NCI-H1105 (cell line): Measurements from ENCODE around the gene LFNG.

ENCODE experiments used
- DNase-seq: peaks from one replicate; lab custom pipeline; 2025; lab: John Stamatoyannopoulos, UW

LFNG gene

DNA sequence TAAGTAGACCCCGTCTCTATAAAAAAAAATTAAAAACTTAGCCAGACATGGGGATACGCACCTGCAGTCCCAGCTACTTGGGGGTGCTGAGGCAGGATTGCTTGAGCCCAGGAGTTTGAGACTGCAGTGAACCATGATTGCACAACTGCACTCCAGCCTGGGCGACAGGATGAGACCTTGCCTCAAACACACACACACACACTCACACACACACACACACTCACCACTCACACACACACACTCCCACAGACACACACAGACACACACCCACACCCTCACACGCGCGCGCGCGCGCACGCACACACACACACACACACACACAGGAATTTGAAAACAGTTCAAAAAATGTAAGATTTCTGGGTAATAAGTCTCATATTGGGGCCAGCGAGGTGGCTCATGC lies 34.7 kb upstream of the LFNG start:
- no peak for DNase-seq

DNA sequence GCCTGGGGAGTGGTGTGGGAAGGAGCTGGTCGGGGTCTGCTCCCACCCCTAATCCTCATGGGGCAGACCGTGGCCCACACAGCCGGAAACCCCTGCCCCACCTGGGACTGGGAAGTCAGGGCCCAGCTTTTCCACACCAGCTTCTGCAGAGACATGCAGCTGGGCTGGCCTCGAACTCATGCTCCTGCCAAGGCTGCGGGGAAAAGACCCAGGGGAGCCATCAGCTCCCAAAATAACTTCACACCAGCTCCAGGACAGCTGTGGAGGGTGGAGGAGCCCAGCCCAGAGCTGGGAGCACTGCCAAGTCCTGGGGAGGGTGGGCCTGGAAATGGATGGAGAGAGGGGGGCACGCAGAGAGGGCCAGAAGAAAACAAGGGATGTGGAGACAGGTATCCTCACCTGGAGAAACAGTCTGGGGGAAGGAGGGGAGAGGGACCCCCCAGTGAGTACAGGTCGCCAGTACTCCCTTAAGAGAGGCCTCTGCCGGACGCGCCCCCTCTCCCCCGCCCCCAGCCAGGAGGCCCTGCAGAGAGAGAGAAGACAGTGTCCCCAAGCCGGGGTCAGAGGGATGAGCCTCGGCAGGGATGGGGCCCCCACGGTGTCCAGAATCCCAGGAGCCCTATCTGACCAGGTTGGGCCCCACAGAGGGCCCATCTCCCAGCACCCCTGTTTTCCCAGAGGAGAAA lies 31.8 kb upstream of the LFNG start:
- no peak for DNase-seq

DNA sequence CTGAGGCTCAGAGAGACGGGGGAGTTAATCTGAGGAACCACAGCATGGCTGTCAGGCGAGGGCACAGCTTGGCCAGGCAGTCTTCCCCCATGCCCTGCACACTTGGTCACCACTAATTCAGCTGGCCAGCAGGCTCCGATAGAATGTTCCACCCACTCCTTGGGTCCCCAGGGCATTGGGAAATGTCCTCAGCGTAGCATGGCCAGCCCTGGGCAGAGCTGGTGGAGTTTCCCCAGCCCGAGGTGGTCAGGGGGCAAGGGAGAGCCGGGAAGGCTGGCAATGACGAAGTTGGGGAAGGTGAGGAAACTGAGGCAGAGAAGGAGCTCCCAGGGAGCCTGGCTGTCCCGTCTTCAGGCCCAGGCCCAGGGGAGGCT lies 31.3 kb upstream of the LFNG start:
- no peak for DNase-seq

DNA sequence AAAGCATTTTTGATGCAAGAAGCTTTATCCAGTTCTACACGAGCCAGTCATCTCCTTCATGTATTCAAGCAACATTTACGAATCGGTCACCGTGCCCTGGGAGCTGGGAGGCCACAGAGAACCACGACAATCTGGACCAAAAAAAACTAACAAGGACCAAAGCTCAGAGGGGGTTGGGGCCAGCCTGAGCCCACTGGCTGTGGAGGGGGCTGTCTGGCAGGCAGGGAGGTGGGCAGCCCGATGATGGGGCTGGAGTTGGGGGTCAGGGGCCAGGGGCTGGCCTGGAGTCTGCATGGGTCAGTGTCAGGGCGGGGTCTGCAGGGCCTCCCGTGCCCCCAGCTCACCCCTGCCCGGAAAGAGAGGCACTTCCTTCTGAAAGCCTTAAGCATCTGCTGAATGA lies 30.9 kb upstream of the LFNG start:
- no peak for DNase-seq

DNA sequence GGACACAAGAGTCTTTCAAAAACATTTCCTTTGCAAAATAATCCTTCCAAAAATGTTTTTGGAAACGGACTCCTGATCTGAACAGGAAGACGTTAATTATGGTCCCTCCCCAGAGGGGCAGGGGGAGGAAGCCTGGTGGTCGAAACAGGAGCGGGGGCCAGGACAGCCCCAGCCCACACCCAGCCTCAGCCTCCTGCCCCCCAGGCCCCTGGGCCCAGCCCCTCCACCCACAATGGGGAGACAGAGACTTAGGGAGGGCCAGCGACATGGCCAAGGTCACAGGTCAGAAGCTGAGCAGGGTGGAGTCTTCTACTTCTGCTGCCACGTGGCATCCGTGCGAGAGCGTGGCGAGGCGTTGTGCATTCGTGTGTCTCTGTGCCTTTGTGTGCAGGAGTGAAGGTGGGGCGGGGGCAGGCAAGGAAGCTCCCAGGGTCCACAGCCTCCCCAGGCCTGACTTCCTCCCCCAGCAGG lies 29.4 kb upstream of the LFNG start:
- no peak for DNase-seq

DNA sequence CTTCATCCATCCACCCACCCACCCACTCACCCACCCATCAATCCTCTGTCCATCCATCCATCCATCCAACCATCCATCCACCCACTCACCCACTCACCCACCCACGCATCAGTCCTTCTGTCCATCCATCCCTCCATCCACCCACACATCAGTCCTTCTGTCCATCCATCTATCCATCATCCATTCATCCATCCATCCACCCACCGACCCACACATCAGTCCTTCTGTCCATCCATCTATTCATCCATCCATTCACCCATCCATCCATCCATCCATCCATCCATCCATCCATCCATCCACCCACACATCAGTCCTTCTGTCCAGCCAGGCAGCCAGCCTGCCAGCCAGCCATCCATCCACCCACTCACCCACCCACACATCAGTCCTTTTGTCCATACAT lies 27.5 kb upstream of the LFNG start:
- DNase-seq, result no peak

DNA sequence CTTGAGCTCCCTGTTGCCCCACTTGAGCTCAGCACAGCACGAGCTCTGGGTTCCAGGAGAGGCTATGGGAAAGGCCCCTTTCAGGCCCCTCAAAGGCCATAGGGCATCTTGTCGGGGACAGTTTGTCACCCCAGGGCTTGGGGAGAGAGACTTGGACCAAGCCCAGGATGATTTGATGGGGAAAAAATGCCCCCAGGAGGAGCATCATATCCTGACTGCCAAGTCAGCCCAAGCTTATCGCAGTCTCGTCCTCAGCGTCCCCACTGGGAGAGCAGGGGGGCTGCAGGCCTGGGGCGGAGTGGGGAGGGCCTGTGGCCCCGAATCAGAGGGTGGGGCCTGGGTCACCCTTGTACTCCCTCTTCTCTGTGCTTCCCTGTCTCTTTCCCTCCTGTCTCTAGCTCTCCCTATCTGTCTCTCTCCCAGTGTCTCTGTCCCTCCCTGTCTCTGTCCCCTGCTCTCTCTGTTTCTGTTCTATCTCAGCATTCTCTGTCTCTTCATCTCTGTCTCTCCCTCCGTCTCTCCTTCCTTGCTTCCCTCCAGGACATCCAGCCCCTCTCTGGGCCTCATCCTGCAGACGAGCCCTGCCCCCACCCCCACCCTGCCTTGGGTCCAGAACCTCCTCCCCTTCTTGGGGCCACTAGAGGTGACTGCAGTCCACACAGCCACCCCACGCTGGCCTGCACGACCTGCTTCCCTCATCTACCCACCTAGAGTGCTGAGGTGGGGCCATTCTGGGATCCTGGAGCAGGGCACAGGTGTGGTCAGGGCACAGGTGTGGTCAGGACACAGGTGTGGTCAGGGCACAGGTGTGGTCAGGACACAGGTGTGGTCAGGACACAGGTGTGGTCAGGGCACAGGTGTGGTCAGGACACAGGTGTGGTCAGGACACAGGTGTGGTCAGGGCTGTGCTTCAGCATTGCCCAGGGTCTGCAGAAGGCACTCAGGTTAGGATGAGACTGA lies 26.1 kb upstream of the LFNG start:
- DNase-seq, result no peak

DNA sequence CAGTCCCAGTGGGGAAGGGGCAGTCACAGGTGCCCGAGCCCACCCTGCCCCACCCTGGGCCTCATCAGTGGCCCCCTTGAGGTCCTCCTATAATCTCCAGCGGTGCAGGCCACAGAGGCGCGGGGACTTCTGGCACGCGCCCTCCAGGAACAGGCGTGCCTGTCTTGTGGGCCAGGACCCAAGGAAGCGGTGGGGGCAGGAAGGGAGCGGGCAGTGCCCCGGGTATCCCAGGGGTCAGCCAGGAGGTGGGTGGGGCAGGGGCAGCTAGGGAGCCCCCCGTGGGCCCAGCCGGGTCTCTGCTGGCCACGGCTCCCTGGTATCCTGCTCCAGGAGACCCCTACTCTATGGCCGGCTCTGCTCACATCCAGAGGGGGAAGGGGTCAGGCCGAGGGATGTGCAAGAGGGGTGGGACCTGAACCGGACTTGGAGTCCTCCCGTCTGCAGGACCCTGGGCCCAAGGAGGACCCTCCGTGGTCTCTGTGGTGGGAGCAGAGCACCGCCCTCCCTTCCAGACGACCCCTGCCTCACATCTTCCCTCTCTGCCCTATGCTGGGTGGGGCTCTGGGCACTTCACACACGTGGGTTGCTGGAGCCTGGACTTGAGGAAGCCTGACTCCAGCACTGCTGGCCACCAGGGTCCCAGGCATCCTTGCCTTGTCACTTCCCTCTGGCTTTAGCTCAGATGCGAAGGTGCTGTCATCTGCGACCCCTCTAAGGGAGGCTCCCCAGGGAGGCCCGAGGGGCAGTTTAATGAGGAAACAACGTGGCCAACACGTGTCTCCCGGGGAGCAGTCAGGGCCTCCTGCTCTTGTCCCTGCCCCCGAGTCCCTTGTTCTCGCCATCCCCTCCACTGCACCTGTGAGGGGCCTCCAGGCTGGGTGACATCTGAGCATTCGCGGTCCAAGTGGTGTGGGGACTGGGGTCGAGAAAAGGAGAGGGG lies 25.1 kb upstream of the LFNG start:
- no peak for DNase-seq

DNA sequence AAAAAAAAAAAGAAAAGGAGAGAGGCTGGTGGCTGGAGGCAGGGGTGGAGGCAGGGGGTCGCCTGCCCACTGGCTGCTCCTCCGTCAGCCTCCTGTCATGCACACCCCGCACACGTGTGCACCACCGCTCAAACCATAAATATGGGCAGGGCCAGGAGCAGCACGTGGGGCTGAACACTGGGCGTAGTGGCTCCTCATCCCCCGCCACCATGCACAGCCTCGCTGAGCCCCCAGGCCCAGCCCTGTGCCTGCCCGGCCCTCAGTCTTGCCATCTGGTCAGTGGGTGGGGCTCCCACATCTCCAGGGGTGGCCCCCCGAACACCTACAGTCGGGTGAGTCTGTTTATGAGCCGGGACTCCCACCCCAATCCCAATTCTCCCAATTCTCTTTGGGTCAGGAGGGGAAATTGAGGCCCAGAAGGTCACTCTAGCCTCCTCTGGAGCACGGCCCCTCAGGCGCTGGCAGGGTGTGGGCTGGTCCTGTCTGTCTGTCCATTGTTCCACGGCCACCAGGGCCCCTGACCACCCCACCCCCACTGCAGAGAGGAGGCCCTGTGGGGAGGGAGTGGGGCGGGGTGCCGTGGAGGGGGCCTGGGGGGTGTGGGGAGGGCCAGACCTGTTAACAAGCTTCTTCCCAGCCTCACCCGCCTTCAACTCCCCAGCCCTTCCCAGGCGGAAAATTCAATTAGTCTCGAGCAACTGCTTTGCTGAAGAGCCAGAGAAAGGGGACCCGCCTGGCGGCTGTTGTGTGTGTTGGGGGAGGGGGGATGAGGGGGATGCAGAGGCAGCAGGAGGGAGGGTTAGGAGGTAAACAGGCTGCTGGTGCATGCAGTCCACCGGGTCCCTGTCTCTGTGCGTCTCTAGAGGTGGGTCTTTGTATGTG lies 23.9 kb upstream of the LFNG start:
- peak; percentile 14 for DNase-seq

DNA sequence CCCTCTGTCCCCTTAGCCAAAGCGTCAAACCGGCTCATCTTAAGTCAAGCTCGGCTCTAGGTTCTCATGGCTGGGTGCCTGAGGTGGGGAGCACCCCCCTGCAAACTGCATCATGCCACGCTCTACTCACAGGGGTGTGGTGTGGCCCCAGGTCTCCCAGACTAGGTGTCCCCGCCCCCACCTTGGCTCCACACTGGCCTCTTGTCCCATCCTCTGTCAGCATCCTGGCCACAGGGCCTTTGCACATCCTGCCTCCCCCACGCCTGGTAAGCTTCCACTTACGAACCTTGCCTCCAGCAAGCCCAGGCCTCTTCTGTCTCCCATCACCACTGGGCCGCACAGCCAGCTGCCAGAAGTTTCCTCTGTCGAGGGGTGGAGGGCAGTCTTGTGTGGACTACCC lies 23.2 kb upstream of the LFNG start:
- DNase-seq, result no peak

DNA sequence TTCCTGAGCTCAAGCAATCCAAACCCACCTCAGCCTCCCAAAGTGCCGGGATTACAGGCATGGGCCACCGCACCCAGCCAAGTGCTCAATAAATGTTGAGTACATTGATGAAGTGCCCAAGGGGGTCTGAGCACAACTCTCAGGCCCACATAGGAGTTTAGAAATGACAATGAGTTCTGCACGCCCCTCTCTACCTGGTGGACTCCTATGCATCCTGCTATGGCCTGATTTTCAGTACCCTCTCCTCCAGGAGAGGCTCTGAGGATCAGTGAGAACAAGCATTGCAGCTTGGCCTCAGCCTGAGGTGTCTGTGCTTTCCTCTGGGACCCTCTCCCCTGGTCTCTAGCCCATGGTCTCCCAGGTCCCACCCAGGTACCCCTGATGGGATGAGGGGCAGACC lies 22.5 kb upstream of the LFNG start:
- DNase-seq, result no peak

DNA sequence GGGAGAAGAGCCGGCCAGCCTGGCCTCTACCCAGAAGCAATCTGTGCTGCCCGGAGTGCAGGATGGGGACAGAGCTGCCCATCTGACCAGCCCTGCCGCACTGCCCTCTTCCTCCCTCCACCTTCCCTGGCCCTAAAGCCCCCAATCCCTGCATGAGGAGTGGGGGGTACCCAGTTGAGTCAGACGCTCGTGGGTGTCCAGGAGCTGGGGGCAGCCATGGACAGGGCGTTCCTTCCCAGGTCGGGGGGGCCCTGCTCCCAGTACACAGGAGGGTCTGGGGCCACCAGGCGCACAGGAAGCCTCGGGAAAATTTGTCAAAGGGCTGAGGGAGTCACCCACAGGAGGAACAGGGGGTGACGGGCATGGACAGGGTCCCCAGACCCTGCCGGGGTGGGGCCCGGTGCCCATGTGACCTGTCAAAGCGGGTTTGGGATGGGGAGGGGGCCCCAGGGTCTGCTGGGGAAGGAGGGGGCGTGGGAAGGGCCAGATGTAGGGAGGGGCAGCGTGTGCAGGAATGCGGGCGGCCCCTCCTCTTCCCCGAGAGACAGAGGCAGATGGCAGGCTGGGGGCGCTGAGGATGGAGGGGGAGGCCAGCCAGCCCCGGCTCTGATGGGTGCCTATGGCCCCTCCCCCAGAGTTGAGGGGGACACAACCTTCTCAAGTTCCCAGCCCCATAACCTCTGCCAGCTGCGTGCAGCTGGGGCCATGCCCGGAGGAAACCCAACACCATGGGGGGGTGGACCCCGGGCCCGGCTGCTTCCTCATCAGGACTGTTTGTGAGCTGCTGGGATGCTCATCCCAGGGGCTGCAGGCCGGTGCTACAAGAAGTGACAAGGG lies 21.9 kb upstream of the LFNG start:
- DNase-seq, result no peak

DNA sequence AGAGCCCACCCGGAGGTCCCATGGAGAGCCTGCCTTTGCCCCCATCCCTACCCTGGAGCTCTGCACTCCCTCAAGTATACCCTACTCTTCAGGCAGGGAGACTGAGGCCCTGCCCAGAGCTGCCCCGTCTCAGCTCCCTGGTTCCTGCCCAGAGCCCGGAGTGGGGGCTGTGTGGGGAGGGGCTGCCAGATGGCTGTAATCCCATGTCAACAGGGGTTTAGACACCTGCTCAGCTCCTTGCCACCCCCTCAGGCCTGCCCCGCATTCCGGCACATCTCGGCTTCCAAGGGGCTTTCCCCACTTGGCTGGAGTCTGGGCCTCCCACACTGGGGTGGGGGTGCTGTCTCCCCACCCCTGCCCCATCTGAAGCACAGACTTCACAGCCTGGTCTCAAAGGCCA lies 20.9 kb upstream of the LFNG start:
- no peak for DNase-seq

DNA sequence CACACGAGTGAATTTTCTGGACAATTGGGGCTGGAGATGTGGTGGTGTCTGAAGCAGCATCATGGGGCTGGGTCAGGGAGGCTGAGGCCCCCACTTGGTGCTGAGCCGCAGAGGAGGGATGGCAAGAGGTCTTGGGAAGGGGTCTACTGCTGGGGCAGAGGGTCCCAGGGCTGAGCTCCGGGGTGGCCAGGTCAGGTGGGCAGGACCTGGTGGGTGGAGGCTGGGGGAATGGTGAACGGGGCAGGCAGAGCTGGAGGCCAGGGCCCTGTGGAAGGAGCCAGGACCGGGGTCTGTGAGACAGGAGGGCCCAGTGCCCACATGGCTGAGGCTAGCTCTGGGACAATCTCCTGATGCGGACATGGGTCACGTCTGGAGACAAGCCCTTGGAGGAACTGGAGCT lies 20.4 kb upstream of the LFNG start:
- no peak for DNase-seq

DNA sequence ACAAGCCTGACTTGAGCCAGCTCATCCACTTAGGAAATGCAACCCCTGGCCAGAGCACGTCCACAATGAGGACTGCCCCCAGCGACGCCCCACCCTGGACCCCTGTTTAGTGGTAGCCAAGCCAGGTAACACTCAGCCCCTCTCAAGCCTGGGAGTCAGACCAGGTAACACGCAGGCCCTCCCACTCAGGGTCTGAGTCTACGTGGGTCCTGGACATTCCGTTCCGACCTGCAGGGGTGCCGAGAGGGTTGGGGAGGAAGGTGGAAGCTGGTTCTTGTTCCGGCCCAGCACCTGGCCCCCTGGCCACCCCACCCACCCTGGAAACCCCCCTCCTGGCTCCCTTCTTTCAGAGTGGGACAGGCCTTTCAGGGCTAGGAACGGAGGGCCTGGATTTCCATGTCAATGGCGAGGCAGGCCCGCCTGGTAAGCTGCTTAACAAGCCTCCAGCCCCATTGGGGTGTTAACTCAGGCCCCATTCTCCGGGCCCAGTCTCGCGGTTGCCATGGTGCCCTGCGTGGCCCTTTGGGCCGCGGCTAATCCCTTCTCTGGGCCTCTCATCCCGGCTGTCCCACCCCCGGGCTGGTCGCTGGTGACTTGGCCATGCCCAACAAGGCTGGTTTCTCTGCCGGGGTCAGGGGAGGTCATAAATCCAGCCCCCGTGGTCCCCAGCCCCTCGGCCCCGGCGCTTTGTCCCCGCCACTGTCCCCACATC lies 19.7 kb upstream of the LFNG start:
- no peak for DNase-seq

DNA sequence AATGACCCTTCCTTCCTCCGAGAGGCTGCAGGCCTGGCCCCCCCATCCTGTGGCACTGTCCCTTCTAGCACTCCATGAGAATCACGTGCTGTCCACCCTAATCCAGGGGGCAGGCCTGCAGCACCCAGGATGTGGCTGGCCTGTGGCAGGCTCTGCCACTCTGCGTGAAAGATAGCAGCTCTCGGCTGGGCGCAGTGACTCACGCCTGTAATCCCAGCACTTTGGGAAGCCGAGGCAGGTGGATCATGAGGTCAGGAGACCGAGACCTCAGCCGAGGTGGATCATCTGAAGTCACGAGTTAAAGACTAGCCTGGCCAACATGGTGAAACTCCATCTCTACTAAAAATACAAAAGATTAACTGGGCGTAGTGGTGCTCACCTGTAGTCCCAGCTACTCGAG lies 18.9 kb upstream of the LFNG start:
- no peak for DNase-seq

DNA sequence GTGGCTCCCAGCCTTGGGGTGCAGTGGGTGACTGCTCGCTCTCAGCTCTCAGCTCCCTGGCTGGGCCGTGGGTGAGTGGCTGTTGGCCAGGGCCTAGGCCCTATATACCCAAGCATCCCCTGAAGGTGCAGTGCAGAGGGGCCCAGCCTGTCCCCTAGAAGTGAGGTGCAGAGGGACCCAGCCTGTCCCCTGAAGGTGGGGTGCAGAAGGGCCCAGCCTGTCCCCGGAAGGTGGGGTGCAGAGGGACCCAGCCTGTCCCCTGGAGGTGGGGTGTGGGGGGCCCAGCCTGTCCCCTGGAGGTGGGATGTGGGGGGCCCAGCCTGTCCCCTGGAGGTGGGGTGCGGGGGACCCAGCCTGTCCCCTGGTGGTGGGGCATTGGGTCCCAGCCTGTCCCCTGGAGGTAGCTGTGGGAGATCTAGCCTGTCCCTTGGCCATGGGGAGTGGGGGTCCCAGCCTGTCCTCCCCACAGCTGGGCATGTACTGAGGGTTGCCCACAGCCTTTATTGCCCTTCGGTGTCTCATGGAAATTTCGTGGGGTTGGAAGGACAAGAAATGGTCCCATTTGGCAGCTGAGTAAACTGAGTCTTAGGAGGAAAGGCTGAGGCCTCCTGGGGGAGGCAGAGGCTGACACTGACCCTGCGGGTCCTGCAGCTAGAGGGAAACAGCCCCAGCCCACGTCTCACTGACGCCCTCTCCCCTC lies 17.5 kb upstream of the LFNG start:
- DNase-seq, result no peak

DNA sequence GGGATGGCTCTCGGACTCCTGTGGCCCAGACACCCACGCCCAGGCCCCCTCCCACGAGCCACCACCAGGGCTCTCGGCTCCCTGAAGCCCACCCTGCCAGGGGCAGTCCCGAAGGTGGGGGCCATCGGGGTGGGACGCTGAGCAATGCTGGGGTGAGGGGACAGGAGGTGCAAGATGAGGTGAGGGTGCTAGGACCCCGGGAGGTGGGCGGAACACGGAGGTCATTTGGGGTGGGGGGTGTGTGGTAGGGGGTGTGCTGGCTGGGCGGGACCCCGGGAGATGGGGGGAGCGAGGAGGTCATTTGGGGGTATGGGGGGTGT lies 17.0 kb upstream of the LFNG start:
- DNase-seq, result no peak
